Stimulated activated naive B cell treated with anti-CD40 and anti-IgM and Interleukin-4, amounts not matched to agents 10 μg/mL and 1 μg/mL and 100 μg/mL, for 72 hours (primary cell): ENCODE results near the gene MIER3.

ENCODE experiments used
- ATAC-seq, 2 donors: fragments of 150-1000 bp; cut with Tn5 transposase; replicated peaks; 2 replicates each; pipeline ENCODE4 v1.10.0; 2021; ENCODE audit warnings: moderate library complexity in 1 of 2
- DNase-seq: peaks from one replicate; pipeline ENCODE4 v3.0.0; 2021
- H3K27ac Mint-ChIP-seq: one replicate; pipeline ENCODE4 v1.8.0; 2022; ENCODE audit warnings: mild to moderate bottlenecking, mixed read lengths
- H3K27me3 Mint-ChIP-seq, 2 donors: one replicate each; pipeline ENCODE4 v1.8.0; 2022; ENCODE audit warnings: mixed read lengths in 2 of 2
- H3K36me3 Mint-ChIP-seq, 2 donors: one replicate each; pipeline ENCODE4 v1.8.0; 2022; ENCODE audit warnings: mixed read lengths in 2 of 2, mild to moderate bottlenecking in 1 of 2
- H3K4me1 Mint-ChIP-seq, 2 donors: one replicate each; pipeline ENCODE4 v1.8.0; 2022; ENCODE audit warnings: mixed read lengths in 2 of 2, mild to moderate bottlenecking in 1 of 2
- H3K4me3 Mint-ChIP-seq, 2 donors: one replicate each; pipeline ENCODE4 v1.8.0; 2022; ENCODE audit warnings: mild to moderate bottlenecking in 2 of 2, mixed read lengths in 2 of 2, moderate library complexity in 1 of 2
- H3K9me3 Mint-ChIP-seq, 2 donors: one replicate each; pipeline ENCODE4 v1.8.0; 2022; ENCODE audit warnings: mixed read lengths in 2 of 2, mild to moderate bottlenecking in 1 of 2

MIER3 gene

DNA sequence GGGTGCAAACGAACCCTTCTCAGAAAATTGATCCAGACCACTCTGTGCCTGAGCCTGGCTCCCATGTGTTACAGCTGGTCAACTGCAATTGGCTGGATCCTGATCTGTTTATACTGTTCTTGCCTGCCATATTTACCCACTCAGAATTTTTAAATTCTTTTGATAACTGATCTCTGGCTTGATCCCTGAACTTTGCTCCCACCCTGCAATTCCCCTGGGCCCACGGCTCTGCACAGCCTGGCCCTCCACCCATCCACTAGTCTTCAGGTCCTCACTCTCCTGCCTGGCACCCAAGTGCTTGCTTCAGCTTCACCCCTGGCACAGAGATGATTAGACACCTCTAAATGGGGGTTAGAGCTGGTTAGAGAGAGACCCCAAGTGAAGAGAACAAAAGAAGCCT, 25.9 kb upstream of the MIER3 start:
- Mint-ChIP-seq H3K27me3 (no peaks in the 10 kb centered on the region), H3K4me1 (no peaks in the 10 kb centered on the region), H3K27ac (no peak overlapping the region), H3K4me3 (no peak overlapping the region), H3K36me3 (no peaks in the 10 kb centered on the region), H3K9me3 (no peaks in the 10 kb centered on the region)
- DNase-seq (no peak), ATAC-seq (no peak)

DNA sequence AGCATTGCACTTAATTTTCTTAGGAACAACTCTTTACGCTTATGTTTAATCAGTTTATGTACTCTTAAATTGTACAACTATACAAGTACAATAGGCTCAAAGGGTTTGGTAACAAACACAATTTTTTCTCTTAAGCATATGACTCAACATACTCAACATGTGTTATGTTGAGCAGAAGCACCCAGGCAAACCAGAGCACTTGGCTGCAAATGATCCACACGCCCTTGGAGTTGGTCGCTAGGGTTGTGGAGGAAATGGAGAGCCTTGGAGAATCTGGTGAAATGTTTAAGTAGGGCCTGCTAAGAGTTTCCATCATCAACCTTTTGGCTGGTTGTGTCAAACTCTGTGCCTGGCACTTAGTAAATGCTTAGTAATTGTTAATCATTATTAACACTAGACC, 25.1 kb upstream of the MIER3 start:
- H3K4me1 Mint-ChIP-seq: no peaks in the 10 kb centered on the region
- no peaks in the 10 kb centered on the region for H3K27me3 Mint-ChIP-seq
- H3K27ac Mint-ChIP-seq: no peak overlapping the region
- ATAC-seq (no peak), DNase-seq (no peak)
- no peaks in the 10 kb centered on the region for H3K9me3 Mint-ChIP-seq
- H3K4me3 Mint-ChIP-seq: no peak overlapping the region
- no peaks in the 10 kb centered on the region for H3K36me3 Mint-ChIP-seq

DNA sequence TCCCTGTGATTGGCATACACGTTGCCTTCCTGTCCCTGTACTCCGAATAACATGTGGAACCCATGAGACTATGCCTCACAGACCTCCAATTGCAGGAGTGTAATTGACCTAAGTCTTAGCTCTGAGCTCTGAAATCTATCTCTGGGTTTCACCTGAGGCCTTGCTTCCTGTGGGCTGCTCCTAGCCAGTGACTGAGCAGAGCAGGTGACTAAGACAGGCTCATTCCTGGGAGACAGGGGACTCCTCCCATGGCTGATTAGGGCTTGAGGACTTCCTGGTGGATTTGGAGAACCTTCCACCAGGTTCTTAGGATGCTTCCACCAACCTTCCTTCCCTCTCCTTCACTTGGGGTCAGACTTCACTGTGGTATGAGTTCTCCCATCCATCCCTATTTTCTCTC, 22.3 kb upstream of the MIER3 start:
- Mint-ChIP-seq H3K4me1 (no peaks in the 10 kb centered on the region), H3K4me3 (no peak overlapping the region), H3K27me3 (no peaks in the 10 kb centered on the region), H3K27ac (no peak overlapping the region), H3K9me3 (no peaks in the 10 kb centered on the region), H3K36me3 (no peaks in the 10 kb centered on the region)
- no peak for DNase-seq
- ATAC-seq: no peak

DNA sequence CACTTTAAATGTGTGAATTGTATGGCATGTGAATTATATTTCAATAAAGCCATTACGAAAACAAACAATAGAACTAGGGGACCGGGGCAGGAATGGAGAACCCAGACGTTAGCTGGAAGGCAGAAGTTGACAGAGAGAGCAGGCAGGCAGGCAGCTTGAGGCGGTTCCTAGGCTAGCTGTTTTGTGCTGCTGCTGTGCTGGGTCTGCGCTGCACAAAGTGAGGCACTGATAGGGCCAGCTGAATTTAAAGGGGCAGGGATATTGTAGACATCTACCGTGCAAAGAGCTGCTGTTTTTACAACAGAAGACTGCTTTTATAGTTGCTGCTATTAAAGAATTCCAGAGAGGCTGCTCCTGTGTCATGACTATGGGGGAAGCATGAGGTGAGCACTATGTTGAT, 21.6 kb upstream of the MIER3 start:
- H3K4me3 Mint-ChIP-seq: no peak overlapping the region
- H3K9me3 Mint-ChIP-seq: no peaks in the 10 kb centered on the region
- H3K4me1 Mint-ChIP-seq: no peaks in the 10 kb centered on the region
- no peaks in the 10 kb centered on the region for H3K27me3 Mint-ChIP-seq
- ATAC-seq: no peak
- no peak overlapping the region for H3K27ac Mint-ChIP-seq
- H3K36me3 Mint-ChIP-seq: no peaks in the 10 kb centered on the region
- DNase-seq: no peak

DNA sequence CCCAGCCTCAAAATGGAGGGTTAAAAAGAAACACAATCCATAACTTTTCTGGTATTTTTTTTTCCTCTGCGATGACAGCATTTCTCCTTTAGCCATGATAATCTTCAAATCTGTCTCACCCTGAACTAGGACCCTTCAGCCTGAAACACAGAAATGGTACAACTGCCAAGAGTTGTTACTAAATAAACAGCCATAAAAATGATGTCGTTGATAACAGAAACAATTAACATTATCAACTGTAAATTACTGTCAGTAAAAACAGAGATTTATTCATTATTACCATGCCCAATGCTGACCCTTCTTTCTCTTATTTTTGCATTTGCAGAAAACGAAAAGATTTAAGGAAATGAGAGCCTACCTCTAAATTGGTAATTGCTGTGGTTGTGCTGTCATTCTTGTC, 19.4 kb upstream of the MIER3 start:
- Mint-ChIP-seq H3K4me1 (no peaks in the 10 kb centered on the region), H3K9me3 (no peaks in the 10 kb centered on the region), H3K27me3 (peaks cover 0 to 2% of the 10 kb centered on the region in 2 donors), H3K36me3 (no peaks in the 10 kb centered on the region), H3K4me3 (no peak overlapping the region), H3K27ac (no peak overlapping the region)
- DNase-seq: no peak
- ATAC-seq: no peak

DNA sequence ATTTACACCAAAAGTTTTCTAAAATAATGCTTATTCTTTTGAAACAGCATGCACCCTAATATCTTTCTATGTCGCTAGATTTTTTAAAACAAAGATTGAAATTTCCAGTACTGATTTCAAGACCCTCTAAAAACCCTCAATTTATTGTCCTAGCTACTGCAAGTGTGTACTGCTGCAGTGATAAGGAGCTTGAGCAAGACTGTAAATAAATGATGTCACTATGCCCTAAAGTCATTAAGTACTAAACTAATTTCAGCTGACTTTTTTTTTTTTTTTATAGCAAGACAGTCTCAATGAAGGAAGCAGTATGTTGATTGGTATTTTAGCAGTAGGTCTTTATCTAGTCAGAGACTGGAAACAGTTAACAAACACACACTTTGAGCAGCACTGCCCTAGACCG, 12.2 kb upstream of the MIER3 start:
- Mint-ChIP-seq H3K27me3 (peaks cover 30 to 40% of the 10 kb centered on the region in 2 donors), H3K27ac (no peak overlapping the region), H3K4me1 (peaks cover 0 to 2% of the 10 kb centered on the region in 2 donors), H3K36me3 (no peaks in the 10 kb centered on the region), H3K9me3 (peaks cover 0 to 2% of the 10 kb centered on the region in 2 donors), H3K4me3 (no peak overlapping the region)
- DNase-seq: no peak
- ATAC-seq: no peak

DNA sequence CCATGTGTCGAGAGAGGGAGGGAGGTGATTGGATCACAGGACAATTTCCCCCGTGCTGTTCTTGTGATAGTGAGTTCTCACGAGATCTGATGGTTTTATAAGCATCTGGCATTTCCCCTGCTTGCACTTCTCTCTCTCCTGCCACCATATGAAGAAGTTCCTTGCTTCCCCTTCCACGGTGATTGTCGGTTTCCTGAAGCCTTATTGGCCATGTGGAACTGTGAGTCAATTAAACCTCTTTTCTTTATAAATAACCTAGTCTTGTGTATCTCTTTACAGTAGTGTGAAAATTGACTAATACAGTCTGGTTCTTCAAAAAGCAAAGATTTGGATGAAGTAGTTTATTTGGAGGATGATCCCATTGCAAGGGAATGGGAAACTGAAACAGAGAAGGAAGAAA, 11.3 kb upstream of the MIER3 start:
- no peak for ATAC-seq
- no peak for DNase-seq
- Mint-ChIP-seq H3K36me3 (no peaks in the 10 kb centered on the region), H3K9me3 (peaks cover 0 to 2% of the 10 kb centered on the region in 2 donors), H3K4me1 (peaks cover 0 to 2% of the 10 kb centered on the region in 2 donors), H3K4me3 (no peak overlapping the region), H3K27me3 (peaks cover 33 to 40% of the 10 kb centered on the region in 2 donors), H3K27ac (no peak overlapping the region)

DNA sequence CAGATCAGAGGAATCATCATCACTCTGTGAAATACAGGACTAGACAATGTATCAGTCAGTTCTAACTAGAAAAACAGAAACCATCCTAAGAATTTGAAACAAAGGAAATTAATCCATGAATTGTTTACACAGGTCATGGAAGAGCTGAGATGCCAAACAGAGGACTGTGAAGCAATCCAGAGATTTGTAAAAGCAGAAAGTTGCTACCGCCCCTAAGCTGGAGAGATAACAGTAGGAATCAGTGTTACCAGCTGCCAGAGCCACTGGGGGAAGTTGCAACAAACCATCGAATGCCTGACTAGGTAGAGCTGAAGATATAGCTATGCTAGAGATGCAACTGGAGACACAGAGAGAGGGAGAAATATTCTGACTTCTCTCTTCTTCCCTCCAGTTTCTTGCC, 10.4 kb upstream of the MIER3 start:
- peaks cover 0 to 2% of the 10 kb centered on the region in 2 donors for H3K9me3 Mint-ChIP-seq
- DNase-seq: no peak
- no peak for ATAC-seq
- H3K4me1 Mint-ChIP-seq: peaks cover 0 to 2% of the 10 kb centered on the region in 2 donors
- no peaks in the 10 kb centered on the region for H3K36me3 Mint-ChIP-seq
- H3K27ac Mint-ChIP-seq: no peak overlapping the region
- peaks cover 39 to 46% of the 10 kb centered on the region in 2 donors for H3K27me3 Mint-ChIP-seq
- no peak overlapping the region for H3K4me3 Mint-ChIP-seq

DNA sequence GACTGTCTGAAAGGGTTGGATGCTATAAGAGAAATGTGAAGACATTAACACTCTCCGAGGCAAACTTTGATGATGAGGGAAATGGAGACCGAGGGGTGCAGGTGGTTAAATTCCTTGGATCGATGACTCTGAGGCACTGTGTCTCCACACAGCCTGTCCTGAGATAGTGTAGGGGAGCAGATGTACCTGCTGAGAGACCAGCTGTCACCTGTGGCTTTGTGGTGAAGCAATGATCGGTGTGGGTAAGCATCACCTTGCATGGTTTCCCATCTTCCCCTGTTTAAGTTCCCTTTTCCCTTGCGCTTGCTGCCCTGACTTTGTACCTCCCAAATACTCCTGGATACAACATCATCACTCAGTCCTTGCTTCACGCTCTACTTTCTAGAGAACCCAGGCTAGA, 9.8 kb upstream of the MIER3 start:
- H3K36me3 Mint-ChIP-seq: no peaks in the 10 kb centered on the region
- ATAC-seq (no peak), DNase-seq (no peak)
- peaks cover 0 to 2% of the 10 kb centered on the region in 2 donors for H3K9me3 Mint-ChIP-seq
- peaks cover 0 to 2% of the 10 kb centered on the region in 2 donors for H3K4me1 Mint-ChIP-seq
- H3K27ac Mint-ChIP-seq: no peak overlapping the region
- H3K4me3 Mint-ChIP-seq: no peak overlapping the region
- H3K27me3 Mint-ChIP-seq: peaks cover 39 to 46% of the 10 kb centered on the region in 2 donors

DNA sequence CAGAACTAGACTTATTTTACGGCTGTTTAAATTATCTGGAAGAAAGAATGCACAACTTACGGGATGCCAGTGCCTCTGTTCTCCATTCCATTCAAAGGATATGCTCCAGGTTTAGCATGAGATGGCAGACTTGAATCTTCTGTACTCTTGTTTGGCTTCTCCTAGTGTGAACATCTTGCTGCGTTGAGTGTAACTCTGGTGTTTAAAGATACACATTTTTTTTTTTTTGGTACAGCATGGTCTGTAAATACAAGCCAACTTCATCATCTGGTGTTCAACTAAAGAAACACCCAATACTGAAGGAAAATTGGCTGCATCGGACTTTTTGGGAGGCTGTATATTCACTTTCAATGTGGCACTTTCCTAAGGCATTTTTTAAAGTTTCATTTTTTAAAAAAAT, 7.4 kb upstream of the MIER3 start:
- ATAC-seq: no peak
- H3K27ac Mint-ChIP-seq: no peak overlapping the region

DNA sequence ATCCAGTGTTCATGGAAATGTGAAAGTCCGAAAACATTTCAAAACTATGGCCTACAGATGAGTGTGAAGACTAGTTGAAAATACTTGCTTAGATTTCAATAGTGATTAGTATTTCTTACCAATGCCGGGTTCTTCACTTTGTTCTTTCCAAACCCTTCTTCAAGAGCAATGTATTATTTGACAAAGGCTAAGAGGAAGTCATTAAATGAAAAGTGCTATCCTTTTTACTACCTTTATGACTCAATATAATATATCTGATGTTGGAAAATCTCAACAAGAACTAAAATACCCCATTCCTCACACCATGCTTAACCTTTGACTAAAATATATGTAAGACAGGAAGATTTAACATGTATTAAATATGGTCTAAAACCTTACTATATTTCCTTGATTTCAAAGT, 6.7 kb upstream of the MIER3 start:
- no peaks in the 10 kb centered on the region for H3K36me3 Mint-ChIP-seq
- ATAC-seq: no peak
- no peak for DNase-seq
- peaks cover 0 to 2% of the 10 kb centered on the region in 2 donors for H3K4me1 Mint-ChIP-seq
- H3K27ac Mint-ChIP-seq: no peak overlapping the region
- H3K27me3 Mint-ChIP-seq: peaks cover 33 to 44% of the 10 kb centered on the region in 2 donors
- peaks cover 0 to 2% of the 10 kb centered on the region in 2 donors for H3K9me3 Mint-ChIP-seq
- H3K4me3 Mint-ChIP-seq: no peak overlapping the region

More for the DNA sequence above, 7.4 kb upstream of the MIER3 start:
- peaks cover 0 to 2% of the 10 kb centered on the region in 2 donors for H3K4me1 Mint-ChIP-seq
- H3K4me3 Mint-ChIP-seq: no peak overlapping the region
- H3K9me3 Mint-ChIP-seq: peaks cover 0 to 2% of the 10 kb centered on the region in 2 donors
- no peak for DNase-seq
- H3K27me3 Mint-ChIP-seq: peaks cover 33 to 44% of the 10 kb centered on the region in 2 donors
- no peaks in the 10 kb centered on the region for H3K36me3 Mint-ChIP-seq

DNA sequence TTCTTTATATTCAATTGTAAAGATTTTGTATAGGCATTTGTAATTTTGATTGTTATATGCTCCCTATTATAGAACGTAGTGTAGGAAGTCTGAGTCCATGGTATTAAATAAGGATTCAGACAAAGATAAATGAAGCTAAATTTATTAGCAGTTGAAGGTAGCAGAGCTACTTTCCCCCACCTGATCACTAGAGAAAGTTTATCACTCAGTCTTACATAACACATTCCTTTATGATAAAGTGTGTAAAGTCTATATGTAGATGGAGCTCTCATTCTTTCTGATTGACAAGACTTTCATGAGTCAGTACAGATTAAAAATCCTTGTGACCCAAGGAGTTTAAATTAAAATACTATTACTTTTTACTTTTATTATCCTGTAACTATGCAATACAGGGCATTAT, 2.3 kb upstream of the MIER3 start:
- Mint-ChIP-seq H3K4me3 (no peak overlapping the region), H3K4me1 (peaks cover 18 to 28% of the 10 kb centered on the region in 2 donors), H3K9me3 (no peaks in the 10 kb centered on the region), H3K36me3 (no peaks in the 10 kb centered on the region), H3K27me3 (peaks cover 15 to 16% of the 10 kb centered on the region in 2 donors), H3K27ac (no peak overlapping the region)
- DNase-seq: no peak
- no peak for ATAC-seq

DNA sequence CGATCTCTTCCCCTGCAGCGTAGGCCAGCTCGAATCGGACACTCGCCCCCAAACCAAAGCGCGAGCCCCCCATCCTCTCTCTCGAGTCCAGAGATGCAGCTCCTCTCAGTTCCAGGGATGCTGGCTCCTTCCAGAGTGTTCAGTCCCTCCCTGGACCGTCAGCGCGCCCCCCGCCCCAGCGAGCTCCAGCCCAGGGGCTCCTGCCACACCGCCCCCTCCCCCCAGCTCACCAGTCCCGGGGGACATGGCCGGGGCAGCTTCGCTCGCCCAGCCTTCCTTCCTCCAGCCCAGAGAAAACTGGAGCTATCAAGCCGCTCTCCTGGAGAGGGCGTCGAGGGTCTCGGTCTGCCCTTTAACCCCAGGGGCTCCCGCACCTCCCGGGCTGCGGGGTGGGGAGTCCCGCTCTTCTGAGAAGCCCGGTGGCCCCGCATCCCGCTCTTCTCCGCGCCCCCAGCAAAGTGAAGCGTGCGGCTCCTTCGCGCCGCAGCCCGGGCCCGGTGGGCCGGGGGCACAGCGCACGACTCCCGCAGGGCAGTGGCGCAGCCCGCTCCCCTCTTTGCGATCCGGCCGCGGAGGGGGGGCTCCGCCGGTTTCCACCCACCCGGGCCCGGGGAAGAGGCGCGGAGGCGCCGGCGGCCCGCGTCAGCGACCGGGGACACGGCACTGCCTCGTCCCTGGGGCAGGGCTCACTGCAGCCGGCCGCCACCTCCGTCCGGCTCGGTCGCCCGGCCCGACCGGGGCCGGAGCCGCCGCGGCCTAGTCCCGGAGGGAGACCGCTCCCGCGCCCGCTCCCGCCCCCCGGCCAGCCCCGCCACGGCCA, 587 bp downstream of the MIER3 start:
- H3K4me1 Mint-ChIP-seq: peaks cover 18 to 35% of the 10 kb centered on the region in 2 donors
- DNase-seq (peak; percentile 31), ATAC-seq (peak; percentile 54 to 56)
- H3K27ac Mint-ChIP-seq: peak overlapping the region; percentile 91
- peak overlapping the region; percentile 95 to 99 for H3K4me3 Mint-ChIP-seq
- H3K27me3 Mint-ChIP-seq: peaks cover 5 to 10% of the 10 kb centered on the region in 2 donors
- no peaks in the 10 kb centered on the region for H3K9me3 Mint-ChIP-seq
- H3K36me3 Mint-ChIP-seq: peaks cover 7 to 8% of the 10 kb centered on the region in 2 donors

DNA sequence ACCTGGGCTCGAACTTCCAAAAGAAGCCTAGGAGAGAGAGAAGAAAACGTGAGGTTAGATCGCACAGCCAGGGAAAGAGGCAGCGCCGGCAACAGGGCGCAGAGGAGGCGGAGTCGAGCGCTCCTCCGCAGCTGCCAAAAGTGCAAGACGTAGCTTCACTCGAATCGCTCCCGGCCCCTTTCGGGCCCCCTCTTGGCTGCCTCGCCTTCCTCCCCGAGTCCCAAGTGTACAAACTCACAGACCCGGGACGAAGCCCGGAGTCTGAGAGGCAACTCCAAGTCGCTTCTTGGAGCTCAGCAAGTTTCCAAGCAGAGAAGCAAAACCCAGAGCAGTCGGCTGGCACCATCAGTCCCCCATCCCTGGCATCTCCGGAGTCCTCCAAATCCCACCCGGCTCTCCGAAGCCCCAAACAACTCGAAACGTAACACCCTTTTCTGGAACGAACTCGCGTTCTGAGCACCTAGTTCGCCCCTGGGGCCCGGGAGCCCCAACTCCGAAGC, 1.2 kb downstream of the MIER3 start:
- Mint-ChIP-seq H3K27ac (peak overlapping the region; percentile 91), H3K4me1 (peaks cover 18 to 35% of the 10 kb centered on the region in 2 donors), H3K36me3 (peaks cover 7 to 8% of the 10 kb centered on the region in 2 donors), H3K4me3 (peak overlapping the region; percentile 95 to 99), H3K27me3 (peaks cover 5 to 10% of the 10 kb centered on the region in 2 donors), H3K9me3 (no peaks in the 10 kb centered on the region)
- DNase-seq (peak; percentile 36), ATAC-seq (peak; percentile 44 to 59)

DNA sequence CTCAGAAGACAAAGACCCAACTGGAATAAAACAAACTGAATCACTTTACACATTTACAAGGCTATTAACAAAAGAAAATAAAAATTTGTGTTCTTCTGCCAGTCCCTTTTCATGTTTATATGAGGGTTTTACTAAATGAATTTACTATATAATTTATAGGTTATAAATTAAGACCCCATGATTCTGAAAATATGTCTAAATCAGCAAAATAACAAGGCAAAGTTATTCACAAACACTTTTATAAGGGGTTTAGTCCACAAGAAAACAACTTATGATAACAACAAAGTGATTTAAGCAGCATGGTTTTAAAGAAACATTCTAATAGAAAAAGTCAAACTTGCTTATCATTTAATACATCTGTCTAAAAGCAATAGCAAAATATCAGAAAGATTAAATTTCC, 4.9 kb downstream of the MIER3 start:
- ATAC-seq (no peak), DNase-seq (no peak)
- Mint-ChIP-seq H3K27me3 (no peaks in the 10 kb centered on the region), H3K4me1 (peaks cover 18 to 32% of the 10 kb centered on the region in 2 donors), H3K27ac (no peak overlapping the region), H3K36me3 (peaks cover 21 to 22% of the 10 kb centered on the region in 2 donors), H3K4me3 (no peak overlapping the region), H3K9me3 (no peaks in the 10 kb centered on the region)
